NCI-H1694 (cell line): ENCODE data around the gene RGS18.
"Not testable (repeated sequence)": the region's sequence is repeated elsewhere in the genome, so short reads cannot be mapped to it uniquely, and the experiment has no call there.

ENCODE experiments used
- DNase-seq: peaks from one replicate; lab custom pipeline; 2025; lab: John Stamatoyannopoulos, UW

RGS18 gene, protein sequence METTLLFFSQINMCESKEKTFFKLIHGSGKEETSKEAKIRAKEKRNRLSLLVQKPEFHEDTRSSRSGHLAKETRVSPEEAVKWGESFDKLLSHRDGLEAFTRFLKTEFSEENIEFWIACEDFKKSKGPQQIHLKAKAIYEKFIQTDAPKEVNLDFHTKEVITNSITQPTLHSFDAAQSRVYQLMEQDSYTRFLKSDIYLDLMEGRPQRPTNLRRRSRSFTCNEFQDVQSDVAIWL

DNA sequence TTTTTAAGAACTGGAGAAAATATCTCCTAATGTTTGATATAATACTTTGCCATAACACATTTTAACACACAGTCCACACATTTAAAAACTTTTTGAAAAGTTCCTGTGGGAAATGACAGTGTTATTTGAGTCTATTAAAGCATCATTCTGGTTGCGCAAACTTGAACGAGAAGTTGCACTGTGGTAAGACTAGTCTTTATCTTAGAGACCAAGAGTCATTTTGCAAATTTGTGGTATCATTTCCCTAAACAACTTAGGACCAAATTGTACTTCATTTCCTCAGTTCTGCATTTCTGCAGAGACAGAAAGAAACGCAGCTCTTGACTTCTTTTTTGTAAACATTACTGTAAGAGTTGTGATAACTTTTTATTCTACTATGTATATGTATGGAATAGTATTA is at the start of gene RGS18:
TSS of gene RGS18 (plus strand) at position 282 of the 400 bp plus-strand sequence. CDS start 176 bp downstream, outside the sequence.
- no peak for DNase-seq

DNA sequence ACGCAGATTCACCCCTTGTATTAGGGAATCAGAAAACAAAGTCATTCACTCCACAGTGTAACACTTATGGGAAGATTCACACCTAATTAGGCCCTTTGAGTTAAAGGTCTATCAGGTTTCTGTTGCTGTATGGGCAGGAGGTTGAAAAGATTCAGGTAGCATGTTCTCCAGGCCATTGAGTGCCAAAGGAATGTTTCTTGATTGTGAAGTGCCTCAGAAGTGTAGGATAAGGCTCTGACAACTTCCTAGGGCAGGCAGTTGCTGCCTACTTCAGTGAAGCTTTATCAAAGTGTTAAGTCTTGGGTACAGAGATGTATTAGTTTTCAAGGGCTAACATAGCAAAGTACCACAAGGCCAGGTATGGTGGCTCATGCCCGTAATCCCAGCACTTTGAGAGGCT is 48.7 kb upstream of the RGS18 start:
- no peak for DNase-seq

DNA sequence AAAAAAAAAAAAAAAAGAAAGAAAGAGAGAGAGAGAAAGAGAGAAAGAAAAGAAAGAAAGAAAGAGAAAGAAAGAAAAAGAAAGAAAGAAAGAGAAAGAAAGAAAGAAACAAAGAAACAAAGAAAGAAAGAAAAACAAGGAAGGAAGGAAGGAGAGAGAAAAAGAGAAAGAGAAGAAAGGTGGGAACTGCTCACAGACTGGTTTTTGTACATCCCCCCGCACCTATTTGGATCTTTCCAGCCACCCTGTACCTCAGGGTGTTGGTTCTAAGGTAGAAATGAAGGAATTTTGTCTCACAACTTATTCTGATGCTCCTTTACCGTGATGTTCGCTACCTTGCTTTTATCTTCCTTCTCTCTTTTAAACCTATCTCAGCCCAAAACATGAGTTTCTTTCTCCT is 43.3 kb upstream of the RGS18 start:
- DNase-seq = no peak

DNA sequence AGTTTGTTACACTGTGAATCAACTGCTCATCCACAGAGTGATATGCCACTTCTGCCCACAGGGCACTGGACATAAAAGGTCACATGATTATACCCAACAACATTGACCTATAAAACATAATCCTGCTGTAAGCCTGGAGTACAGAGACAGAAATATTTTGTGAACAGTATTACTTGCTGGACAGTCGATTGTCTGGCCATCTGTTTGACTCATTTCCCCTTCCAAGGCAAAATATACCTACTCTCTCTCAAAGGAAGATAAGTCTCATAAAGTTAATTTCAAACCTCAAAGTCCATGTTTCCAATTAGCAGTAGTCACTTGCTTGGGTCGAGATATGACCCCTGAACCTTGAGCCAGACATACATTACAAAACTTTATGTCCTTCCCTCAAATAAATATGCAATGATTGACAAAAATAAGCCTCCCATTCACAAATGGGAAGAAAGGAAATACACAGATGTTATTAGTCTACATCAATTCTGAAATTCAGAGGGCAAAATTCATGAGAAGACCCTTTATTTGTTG is 39.3 kb upstream of the RGS18 start:
- DNase-seq = no peak

DNA sequence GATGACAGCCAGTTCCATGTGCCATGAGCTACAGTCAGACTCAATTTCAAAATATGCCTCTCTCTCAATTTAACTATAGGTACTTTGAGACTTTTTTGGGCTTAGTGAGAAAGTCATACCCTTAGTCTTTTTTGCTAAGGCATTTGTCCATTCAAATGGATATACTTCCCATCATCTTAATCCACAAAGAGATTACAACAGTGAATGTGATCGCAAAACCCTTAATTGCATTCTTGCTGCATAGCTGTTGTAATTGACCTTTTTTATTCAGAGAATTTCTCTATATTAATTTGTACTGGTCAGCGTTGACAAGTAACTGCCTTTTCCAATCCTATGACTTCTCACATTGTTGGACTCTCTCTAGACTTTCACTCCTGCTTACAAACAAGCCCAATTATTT is 38.6 kb upstream of the RGS18 start:
- no peak for DNase-seq

DNA sequence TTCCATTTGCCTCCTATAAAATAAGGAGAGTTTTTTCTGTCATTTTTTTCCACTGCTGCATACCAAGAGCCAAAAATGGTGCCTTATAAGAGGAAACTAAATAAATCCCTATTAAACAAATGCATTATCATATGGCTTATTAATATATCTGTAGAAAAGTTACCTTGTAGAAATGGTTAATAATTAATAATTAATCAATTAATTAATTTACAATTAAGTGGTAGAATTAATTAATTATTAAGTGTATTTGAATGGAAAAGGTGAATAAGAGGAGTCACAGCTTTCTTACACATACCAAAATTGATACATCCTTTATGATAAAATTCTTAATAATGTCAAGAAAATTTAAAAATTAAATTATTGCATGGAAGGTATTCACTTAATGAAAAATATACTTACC is 35.6 kb upstream of the RGS18 start:
- no peak for DNase-seq

DNA sequence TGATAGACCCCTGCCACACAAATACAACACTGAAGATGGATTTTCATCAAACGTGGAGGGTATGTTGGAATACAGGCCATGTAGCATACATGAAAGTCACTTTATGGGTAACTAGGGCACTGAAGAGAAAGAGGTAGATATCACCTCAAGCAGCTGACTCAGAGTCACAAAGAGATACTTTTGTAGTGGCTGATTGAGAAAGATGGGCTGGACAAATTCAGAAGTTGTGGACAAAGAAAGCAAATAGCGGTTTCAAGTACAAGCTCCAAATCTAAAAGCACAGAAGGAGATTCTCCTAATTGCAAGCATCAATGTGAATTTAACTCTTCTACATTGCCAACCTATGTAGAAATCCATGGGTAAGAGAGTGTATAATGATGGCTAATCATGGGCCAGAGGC is 35.0 kb upstream of the RGS18 start:
- DNase-seq = no peak

DNA sequence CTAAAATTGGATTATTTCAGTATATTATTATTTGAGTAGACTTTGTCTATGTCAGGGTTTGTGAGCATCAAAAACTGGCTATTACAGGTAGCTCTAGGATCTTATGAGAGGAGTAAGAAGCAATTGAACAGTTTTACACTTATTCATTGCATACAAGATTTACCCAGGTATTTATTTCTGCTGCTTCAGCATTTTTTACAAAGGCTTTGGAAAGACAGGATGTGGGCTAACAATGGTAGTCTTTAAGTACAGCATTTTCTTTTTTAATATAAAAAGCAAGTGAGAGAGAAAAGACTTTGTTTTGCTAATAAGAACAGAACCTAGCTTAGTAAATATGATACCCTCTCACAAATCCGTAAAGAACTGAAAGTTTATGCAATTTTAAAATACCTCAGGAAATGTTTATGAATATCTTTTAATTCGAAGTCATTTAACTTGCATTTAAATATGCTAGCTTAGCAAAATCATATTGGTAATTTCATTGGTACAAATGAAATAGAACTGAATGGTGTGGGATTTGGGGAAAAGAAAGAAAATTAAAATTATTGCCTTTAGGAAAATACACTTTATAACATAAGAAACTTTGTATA is 32.1 kb upstream of the RGS18 start:
- DNase-seq = no peak

DNA sequence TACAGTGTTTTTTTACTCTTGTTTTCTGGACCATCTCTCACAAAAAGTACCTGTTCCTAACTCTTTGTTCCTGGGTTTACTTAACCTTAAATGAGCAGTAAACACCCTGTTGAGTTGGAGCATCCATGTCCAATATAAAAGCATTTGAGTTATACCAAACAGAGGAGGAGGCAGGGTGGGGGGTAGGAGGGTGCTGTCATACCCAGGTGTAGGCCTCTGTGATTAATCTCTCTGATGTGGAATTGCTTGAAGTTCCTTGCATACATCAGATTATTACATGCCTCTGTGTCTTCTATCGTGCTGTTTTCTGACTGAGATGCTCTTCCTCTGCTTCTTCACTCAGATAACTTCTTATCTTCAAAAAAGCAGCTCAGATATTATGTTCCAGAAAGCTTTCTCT is 28.1 kb upstream of the RGS18 start:
- no peak for DNase-seq

DNA sequence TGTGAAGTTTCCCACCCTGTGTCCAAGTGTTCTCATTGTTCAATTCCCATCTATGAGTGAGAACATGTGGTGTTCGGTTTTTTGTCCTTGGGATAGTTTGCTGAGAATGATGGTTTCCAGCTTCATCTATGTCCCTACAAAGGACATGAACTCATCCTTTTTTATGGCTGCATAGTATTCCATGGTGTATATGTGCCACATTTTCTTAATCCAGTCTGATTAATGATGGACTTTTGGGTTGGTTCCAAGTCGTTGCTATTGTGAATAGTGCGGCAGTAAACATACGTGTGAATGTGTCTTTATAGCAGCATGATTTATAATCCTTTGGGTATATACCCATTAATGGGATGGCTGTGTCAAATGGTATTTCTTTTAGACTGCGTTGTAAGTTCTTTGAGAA is 27.4 kb upstream of the RGS18 start:
- not testable (repeated sequence) for DNase-seq

DNA sequence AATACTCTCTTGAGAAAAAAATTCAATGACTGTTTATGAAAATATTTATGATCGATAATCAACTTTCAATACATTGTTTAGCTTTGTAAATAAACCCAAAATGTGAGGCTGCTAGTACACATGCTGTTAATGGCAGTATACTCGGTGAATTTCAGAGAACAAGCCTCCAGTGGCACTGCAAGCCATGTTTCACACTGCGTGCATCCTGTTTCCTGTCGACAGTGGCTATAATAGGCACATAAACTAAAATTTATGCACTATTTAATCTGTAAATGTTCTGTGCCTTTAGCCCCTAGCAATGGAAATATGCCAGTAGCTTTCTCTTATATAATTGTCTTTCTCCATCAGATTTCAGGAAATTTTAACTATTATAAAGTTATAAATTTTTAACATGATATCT is 26.3 kb upstream of the RGS18 start:
- no peak for DNase-seq

DNA sequence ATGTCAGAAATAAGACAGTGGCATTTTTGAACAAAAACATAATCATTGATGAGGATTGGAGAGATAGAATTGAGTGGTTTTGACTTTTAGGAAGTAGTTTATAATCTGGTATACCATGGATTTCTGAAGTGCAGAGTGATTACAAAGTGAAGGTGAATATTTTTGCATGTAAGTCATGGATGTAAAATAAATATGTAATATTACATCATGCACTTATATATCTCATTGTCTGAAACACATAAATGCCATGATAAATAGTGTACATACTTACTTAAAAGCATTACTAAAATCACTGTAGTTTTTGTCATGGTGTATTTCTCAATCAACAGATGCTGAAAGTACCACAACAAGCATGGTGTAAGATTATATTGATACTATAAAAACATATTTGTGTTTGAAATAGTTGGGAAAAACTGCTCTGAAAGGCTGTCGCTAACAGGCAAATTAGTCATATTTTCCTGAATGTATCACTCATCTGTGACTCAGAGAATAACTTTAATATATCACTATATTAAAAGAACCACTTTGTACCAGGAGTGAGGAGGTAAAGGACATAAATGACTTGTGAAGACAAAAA is 24.8 kb upstream of the RGS18 start:
- no peak for DNase-seq

DNA sequence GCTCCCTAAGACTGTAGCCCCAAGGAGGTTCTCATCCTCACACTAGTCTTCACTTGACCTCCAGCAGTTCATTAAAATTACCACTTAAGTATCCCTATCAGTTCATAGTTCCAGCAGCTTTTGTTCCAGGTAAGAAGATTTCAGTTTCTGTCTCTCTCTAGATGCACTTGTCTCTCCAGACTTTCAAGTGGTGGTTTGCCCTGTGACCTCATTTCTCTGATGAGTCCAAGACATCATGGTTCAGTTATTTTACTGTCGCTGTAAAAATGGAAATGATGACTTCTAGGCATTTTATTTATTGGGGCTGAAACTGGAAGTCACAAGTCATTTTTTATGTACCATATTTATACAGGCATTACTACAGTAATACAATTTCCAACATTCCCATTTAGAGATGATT is 17.9 kb upstream of the RGS18 start:
- DNase-seq = no peak

DNA sequence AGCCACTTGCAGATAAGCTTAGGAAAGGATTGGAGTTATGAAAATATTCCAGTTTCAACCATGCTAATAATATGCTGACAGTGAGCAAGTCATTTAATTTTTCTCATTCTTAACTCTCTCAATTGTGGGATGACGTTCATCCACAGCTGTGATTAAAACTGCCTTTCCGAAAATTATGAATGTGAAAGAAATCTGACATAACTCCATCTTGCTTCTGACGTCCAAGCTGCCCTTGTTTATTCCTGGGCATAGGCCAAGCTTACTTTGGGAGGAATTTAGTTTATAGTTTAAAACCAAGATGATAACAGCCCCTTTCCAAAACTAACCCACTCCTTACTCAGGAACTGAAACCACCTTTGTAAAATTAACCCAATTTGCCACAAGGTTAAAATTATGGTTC is 11.0 kb upstream of the RGS18 start:
- no peak for DNase-seq

DNA sequence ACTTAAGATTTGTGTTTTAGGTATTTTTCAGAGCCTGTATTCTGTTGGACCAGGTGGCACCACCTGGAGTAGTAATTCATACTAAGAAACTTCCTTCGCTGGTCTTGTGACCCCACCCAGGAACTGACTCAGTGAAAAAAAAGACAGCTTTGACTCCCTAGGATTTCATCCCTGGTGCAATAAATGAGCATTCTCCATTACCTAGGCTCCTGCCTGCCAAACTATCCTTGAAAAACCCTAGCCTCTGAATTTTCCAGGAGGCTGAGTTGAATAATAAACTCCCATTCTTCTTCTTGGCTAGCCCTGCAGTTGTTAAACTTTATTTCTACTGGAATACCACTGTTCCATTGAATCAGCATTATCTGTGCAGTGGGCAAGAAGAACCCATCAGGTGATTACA is 10.6 kb upstream of the RGS18 start:
- DNase-seq = no peak

DNA sequence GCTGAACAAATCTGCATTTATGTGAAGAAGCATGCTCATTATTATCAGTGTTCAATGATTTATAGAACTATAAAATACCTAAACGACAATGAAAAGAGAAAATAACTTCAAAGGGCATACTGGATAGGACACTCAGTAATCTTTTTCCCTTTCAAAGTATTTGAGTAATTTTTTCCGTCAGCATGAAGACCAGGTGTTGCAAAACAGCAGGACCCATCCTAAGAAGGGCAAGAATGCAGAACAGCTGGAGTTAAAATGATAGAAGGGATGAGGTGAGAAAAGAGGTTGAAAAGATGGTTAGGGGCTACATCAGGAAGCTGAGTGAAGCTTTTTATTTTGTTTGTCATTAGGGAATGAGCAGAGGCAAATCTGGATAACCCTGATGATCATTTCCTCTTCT is 7.1 kb upstream of the RGS18 start:
- DNase-seq = no peak

DNA sequence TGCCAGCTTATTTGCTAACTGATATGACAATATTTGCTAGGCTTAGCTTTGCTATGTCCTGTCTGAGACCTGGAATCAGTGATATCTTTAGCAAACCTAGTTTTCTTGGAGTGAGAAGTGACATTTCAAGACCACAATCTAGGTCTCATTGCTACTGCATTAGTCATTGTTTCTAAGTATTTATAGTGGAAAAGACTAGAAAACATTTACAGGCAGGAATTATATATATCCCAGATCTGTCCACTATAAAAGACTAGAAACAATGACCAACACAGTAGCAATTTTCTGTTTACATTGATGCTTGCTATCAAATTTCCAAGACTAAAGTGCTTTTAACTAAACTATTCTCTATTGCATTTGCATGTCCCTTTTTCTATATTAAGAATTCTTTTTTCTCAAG is 5.0 kb upstream of the RGS18 start:
- no peak for DNase-seq

DNA sequence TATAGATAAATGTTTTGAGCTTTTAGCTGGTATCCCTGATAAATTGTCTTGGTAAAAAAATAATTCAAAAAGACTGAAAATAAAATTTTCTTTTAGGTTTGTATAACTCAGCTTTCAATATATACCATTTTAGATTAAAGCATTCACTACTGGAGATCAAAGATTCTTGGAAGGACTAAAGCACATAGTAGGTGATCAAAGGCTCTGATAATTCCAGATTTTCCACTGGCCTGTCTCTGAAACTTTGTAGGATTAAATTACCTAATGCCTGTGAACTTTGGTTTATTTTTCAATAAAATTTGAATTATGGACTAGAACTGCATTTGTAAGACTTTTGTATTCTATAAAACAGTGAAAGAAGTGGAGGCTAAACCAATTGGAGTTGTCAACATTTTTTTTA is 1.2 kb upstream of the RGS18 start:
- no peak for DNase-seq

DNA sequence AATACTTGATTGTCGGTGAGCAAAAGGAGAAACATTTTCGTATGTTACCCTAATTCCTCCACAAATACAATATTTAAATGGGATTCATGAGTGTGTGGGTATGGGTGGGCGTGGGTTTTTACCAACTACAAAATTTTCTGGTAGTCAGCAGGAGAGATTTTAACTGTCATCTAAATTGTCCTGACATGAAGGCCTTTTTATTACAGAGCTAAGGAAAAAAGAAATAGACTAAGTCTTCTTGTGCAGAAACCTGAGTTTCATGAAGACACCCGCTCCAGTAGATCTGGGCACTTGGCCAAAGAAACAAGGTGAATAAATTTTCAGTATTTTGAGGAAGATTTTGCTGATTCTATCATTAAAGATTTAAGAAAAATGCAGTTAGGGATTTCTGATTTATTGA is 752 bp downstream of the RGS18 start:
- no peak for DNase-seq

DNA sequence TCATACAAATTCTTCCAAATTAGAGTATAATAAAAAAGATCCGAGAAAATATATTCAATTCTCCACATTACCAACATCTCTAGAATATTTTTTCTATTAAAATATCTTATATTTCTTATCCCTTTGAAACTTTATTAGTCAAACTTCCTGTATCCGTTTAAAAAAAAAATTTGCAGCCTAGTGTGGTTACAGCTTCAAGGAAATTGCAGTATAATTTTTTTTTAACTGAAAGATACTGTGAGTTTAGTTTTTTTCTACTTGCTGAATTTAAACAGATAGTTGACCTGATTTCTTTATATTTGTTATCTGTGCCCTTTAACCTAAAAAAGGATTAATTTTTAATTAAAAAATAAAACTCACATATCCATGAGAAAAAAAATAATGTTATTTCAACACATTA is 1.5 kb downstream of the RGS18 start:
- DNase-seq = no peak

DNA sequence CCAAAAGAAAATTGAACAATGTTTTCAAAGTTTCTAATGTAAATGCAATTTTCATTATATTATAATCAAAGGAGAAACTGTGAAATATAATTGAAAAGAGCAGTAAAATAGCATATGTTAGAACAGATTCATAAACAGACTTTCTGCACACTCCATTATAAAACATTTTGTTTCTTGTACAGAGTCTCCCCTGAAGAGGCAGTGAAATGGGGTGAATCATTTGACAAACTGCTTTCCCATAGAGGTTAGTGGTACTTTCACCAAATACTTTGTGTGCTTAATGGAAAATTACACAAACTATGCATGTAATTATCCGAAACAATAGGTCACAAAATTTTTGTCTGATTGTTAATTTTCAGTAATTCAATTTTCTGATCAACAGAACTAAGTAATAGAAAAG is 1.9 kb downstream of the RGS18 start:
- no peak for DNase-seq

DNA sequence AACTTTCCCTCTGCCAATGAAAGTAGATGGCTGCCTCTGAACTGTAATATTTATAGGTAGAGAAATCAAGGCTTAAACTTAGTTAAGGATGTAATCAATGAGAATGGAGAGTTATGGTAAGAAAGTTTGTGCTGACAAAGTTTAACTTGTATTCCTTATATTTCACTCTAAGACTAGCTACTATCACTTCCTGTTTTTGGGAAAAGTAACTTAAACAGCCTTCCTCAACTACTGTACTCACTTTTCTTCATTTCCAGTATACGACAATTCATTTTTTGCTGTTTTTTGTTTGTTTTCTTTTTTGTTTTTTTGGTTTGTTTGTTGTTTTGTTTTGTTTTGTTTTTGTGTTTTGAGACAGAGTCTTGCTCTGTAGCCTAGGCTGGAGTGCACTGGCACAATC is 3.7 kb downstream of the RGS18 start:
- no peak for DNase-seq

DNA sequence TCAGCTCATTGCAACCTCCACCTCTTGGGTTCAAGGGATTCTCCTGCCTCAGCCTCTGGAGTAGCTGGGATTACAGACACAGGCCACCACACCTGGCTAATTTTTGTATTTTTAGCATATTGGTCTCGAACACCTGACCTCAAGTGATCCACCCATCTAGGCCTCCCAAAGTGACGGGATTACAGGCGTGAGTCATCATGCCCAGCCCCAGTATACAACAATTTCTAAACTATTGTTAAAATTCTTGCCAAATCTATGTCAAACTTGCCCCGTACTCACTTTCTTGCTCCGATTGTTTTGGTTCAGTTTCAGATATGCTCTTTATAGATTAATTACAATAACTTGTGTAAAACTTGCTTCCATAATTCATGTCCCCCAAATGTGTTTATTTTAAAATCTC is 4.1 kb downstream of the RGS18 start:
- DNase-seq = no peak

DNA sequence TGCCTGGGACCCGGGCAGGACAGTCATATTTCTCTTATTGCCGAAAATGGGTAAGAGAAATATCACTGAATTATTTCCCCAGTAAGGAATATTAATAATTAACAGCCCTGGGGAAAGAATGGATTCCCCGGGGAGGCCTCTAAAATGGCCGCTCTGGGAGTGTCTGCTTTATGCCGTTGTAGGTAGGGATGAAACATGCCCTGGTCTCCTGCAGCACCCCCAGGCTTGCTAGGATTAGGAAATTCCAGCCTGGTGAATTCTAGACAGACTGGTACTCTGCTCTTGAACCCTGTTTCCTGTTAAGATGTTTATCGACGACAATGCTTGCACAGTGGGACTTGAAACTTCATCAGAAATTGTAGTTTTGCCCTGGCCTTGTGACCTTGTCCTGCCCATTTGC is 6.7 kb downstream of the RGS18 start:
- DNase-seq = not testable (repeated sequence)
